ENCODE data around the gene PDE6H. TPM values are rescaled to one million over a fixed set of nuclear protein-coding genes. Genes with fewer than 3 reads are reported as not detected.

Gene PDE6H
- total and polyA plus RNA-seq, 4 experiments from 2014 or later = not detected

GRCh38 chr12:14954269-14954668, 18.6 kb upstream of the PDE6H start:
- Histone ChIP-seq H3K36me3 (ENCODE audit: insufficient read depth, low read length) (peaks cover 24% of the 10 kb centered on the region), H3K27me3 (ENCODE audit: insufficient read depth, low read length) (no peaks in the 10 kb centered on the region), H3K27ac (ENCODE audit: low read depth, low read length) (peak overlapping the region; percentile 92), H3K9me3 (ENCODE audit: control insufficient read depth in 1 of 2, low read length in 2 of 2) (no peaks in the 10 kb centered on the region), H3K4me1 (ENCODE audit: insufficient read depth, low read length) (peaks cover 88% of the 10 kb centered on the region), H3K4me3 (ENCODE audit: low read length in 2 of 2) (peak overlapping the region; percentile 30 to 51)
- peak overlapping the region; percentile 79 to 94 (median 88) for H3K4me3 Mint-ChIP-seq
- H3K36me3 Mint-ChIP-seq = peaks cover 59 to 84% of the 10 kb centered on the region in 2 donors
- intact Hi-C loops (cut with micrococcal nuclease) = loop anchor here (10.0 kb wide), 1 partner anchor 559 kb away; no protein-coding TSS in a partner anchor
- ChIA-PET CTCF (ENCODE audit: partially characterized antibody) (interaction anchor here (0.7 to 2.2 kb wide), 5 partner anchors 10 to 584 kb away, joined by 3 to 8 read pairs (median 3); partner anchors contain the start of gene ERP27), POLR2A (ENCODE audit: partially characterized antibody) (interaction anchor here (0.6 to 3.0 kb wide), 9 partner anchors 9 to 184 kb away, joined by 3 to 19 read pairs (median 8); partner anchors contain the start of genes C12orf60, ERP27 and WBP11)
- H3K4me1 Mint-ChIP-seq = peaks cover 58 to 97% (median 71%) of the 10 kb centered on the region in 4 donors
- peak overlapping the region; percentile 94 to 100 (median 99) for H3K27ac Mint-ChIP-seq
- peak in 1 of 5 donors; percentile 59 for DNase-seq
- H3K9me3 Mint-ChIP-seq = peaks cover 0 to 3% (median 0%) of the 10 kb centered on the region in 8 donors
- H3K27me3 Mint-ChIP-seq = no peaks in the 10 kb centered on the region

GRCh38 chr12:14956024-14956891, 16.6 kb upstream of the PDE6H start:
- H3K4me1 ChIP-seq (ENCODE audit: insufficient read depth, low read length) = peaks cover 68% of the 10 kb centered on the region

GRCh38 chr12:14956905-14957304, 15.9 kb upstream of the PDE6H start:
- peaks cover 4% of the 10 kb centered on the region for H3K36me3 ChIP-seq (ENCODE audit: insufficient read depth, low read length)
- intact Hi-C loops (cut with micrococcal nuclease) = loop anchor here (10.0 kb wide), 1 partner anchor 562 kb away; no protein-coding TSS in a partner anchor
- H3K27ac ChIP-seq (ENCODE audit: low read depth, low read length) = peak overlapping the region; percentile 92
- no peaks in the 10 kb centered on the region for H3K9me3 ChIP-seq (ENCODE audit: control insufficient read depth in 1 of 2, low read length in 2 of 2)
- peak overlapping the region; percentile 43 to 77 for H3K4me3 ChIP-seq (ENCODE audit: low read length in 2 of 2)
- Mint-ChIP-seq H3K27me3 (no peaks in the 10 kb centered on the region), H3K4me3 (peak overlapping the region; percentile 96 to 100 (median 99)), H3K9me3 (peaks cover 0 to 3% (median 0%) of the 10 kb centered on the region in 8 donors), H3K27ac (peak overlapping the region; percentile 86 to 98 (median 91)), H3K36me3 (peaks cover 49 to 79% of the 10 kb centered on the region in 2 donors), H3K4me1 (peaks cover 34 to 87% (median 46%) of the 10 kb centered on the region in 4 donors)
- ChIA-PET POLR2A (ENCODE audit: partially characterized antibody) (interaction anchor here (0.9 to 11.8 kb wide), 11 partner anchors 9 to 699 kb away, joined by 3 to 224 read pairs (median 7); partner anchors contain the start of gene ERP27), CTCF (ENCODE audit: partially characterized antibody) (interaction anchor here (0.7 to 2.2 kb wide), 5 partner anchors 9 to 155 kb away, joined by 3 to 12 read pairs (median 5); partner anchors contain the start of gene ERP27)
- no peak for DNase-seq
- H3K4me1 ChIP-seq (ENCODE audit: insufficient read depth, low read length) = peaks cover 63% of the 10 kb centered on the region
- H3K27me3 ChIP-seq (ENCODE audit: insufficient read depth, low read length) = no peaks in the 10 kb centered on the region

More at GRCh38 chr12:14956024-14956891, 16.6 kb upstream of the PDE6H start:
- Histone ChIP-seq H3K27ac (ENCODE audit: low read depth, low read length) (peak overlapping the region; percentile 92), H3K36me3 (ENCODE audit: insufficient read depth, low read length) (peaks cover 4% of the 10 kb centered on the region), H3K27me3 (ENCODE audit: insufficient read depth, low read length) (no peaks in the 10 kb centered on the region), H3K9me3 (ENCODE audit: control insufficient read depth in 1 of 2, low read length in 2 of 2) (no peaks in the 10 kb centered on the region), H3K4me3 (ENCODE audit: low read length in 2 of 2) (peak overlapping the region; percentile 43 to 77)
- H3K4me3 Mint-ChIP-seq = peak overlapping the region; percentile 96 to 100 (median 99)
- peak in 1 of 5 donors; percentile 67 for DNase-seq
- H3K27ac Mint-ChIP-seq = peak overlapping the region; percentile 81 to 98 (median 91)
- ChIA-PET CTCF (ENCODE audit: partially characterized antibody) (interaction anchor here (1.4 to 2.2 kb wide), 3 partner anchors 8 to 20 kb away, joined by 5 to 12 read pairs (median 7); partner anchors contain the start of gene ERP27), POLR2A (ENCODE audit: partially characterized antibody) (interaction anchor here (0.8 to 11.8 kb wide), 12 partner anchors 10 to 833 kb away, joined by 3 to 224 read pairs (median 6); partner anchors contain the start of genes EPS8 and ERP27)
- peaks cover 0 to 3% (median 0%) of the 10 kb centered on the region in 8 donors for H3K9me3 Mint-ChIP-seq
- H3K4me1 Mint-ChIP-seq = peaks cover 40 to 87% (median 51%) of the 10 kb centered on the region in 4 donors
- no peaks in the 10 kb centered on the region for H3K27me3 Mint-ChIP-seq
- intact Hi-C loops (cut with micrococcal nuclease) = loop anchor here (10.0 kb wide), 1 partner anchor 561 kb away; no protein-coding TSS in a partner anchor
- peaks cover 54 to 81% of the 10 kb centered on the region in 2 donors for H3K36me3 Mint-ChIP-seq

- Histone ChIP-seq H3K9me3 (ENCODE audit: control insufficient read depth in 1 of 2, low read length in 2 of 2) (no peaks in the 10 kb centered on the region), H3K4me3 (ENCODE audit: low read length in 2 of 2) (peak overlapping the region; percentile 77 to 90), H3K4me1 (ENCODE audit: insufficient read depth, low read length) (peaks cover 63% of the 10 kb centered on the region), H3K27me3 (ENCODE audit: insufficient read depth, low read length) (no peaks in the 10 kb centered on the region), H3K27ac (ENCODE audit: low read depth, low read length) (peak overlapping the region; percentile 92), H3K36me3 (ENCODE audit: insufficient read depth, low read length) (peaks cover 4% of the 10 kb centered on the region)
- H3K4me3 Mint-ChIP-seq = peak overlapping the region; percentile 96 to 100 (median 99)
- POLR2A ChIA-PET (ENCODE audit: partially characterized antibody) = interaction anchor here (1.0 to 11.8 kb wide), 12 partner anchors 8 to 700 kb away, joined by 3 to 224 read pairs (median 10); partner anchors contain the start of genes ATF7IP, C12orf60, ERP27 and WBP11
- intact Hi-C loops (cut with micrococcal nuclease) = loop anchor here (10.0 kb wide), 1 partner anchor 563 kb away; no protein-coding TSS in a partner anchor
- peaks cover 0 to 2% (median 0%) of the 10 kb centered on the region in 8 donors for H3K9me3 Mint-ChIP-seq
- DNase-seq = no peak
- H3K4me1 Mint-ChIP-seq = peaks cover 31 to 87% (median 47%) of the 10 kb centered on the region in 4 donors
- peaks cover 45 to 72% of the 10 kb centered on the region in 2 donors for H3K36me3 Mint-ChIP-seq
- H3K27me3 Mint-ChIP-seq = no peaks in the 10 kb centered on the region
- CTCF ChIA-PET (ENCODE audit: partially characterized antibody) = interaction anchor here (0.7 to 2.2 kb wide), 6 partner anchors 9 to 186 kb away, joined by 3 to 12 read pairs (median 5); partner anchors contain the start of gene ERP27
- peak overlapping the region; percentile 97 to 99 (median 98) for H3K27ac Mint-ChIP-seq
Observed at GRCh38 chr12:14957551-14958168, 15.2 kb upstream of the PDE6H start.

GRCh38 chr12:14958361-14959125, 14.3 kb upstream of the PDE6H start:
- H3K27ac Mint-ChIP-seq = peak overlapping the region; percentile 97 to 99 (median 98)
- CTCF ChIA-PET (ENCODE audit: partially characterized antibody) = interaction anchor here (0.8 to 1.9 kb wide), 5 partner anchors 10 to 187 kb away, joined by 3 to 11 read pairs (median 6); partner anchors contain the start of gene ERP27
- H3K27me3 Mint-ChIP-seq = no peaks in the 10 kb centered on the region
- peaks cover 0 to 2% (median 0%) of the 10 kb centered on the region in 8 donors for H3K9me3 Mint-ChIP-seq
- POLR2A ChIA-PET (ENCODE audit: partially characterized antibody) = interaction anchor here (1.0 to 11.8 kb wide), 12 partner anchors 7 to 593 kb away, joined by 3 to 224 read pairs (median 12); partner anchors contain the start of genes ATF7IP, C12orf60, ERP27 and WBP11
- H3K36me3 Mint-ChIP-seq = peaks cover 45 to 67% of the 10 kb centered on the region in 2 donors
- H3K4me3 Mint-ChIP-seq = peak overlapping the region; percentile 96 to 100 (median 99)
- peak overlapping the region; percentile 92 for H3K27ac ChIP-seq (ENCODE audit: low read depth, low read length)
- no peaks in the 10 kb centered on the region for H3K9me3 ChIP-seq (ENCODE audit: control insufficient read depth in 1 of 2, low read length in 2 of 2)
- H3K27me3 ChIP-seq (ENCODE audit: insufficient read depth, low read length) = no peaks in the 10 kb centered on the region
- intact Hi-C loops (cut with micrococcal nuclease) = loop anchor here (10.0 kb wide), 1 partner anchor 564 kb away; no protein-coding TSS in a partner anchor
- H3K4me1 Mint-ChIP-seq = peaks cover 31 to 87% (median 47%) of the 10 kb centered on the region in 4 donors
- peak overlapping the region; percentile 77 to 90 for H3K4me3 ChIP-seq (ENCODE audit: low read length in 2 of 2)
- H3K4me1 ChIP-seq (ENCODE audit: insufficient read depth, low read length) = peaks cover 63% of the 10 kb centered on the region
- peak in 1 of 5 donors; percentile 53 for DNase-seq
- peaks cover 4% of the 10 kb centered on the region for H3K36me3 ChIP-seq (ENCODE audit: insufficient read depth, low read length)
